ENCODE data around the gene PRPF38A.

DNA sequence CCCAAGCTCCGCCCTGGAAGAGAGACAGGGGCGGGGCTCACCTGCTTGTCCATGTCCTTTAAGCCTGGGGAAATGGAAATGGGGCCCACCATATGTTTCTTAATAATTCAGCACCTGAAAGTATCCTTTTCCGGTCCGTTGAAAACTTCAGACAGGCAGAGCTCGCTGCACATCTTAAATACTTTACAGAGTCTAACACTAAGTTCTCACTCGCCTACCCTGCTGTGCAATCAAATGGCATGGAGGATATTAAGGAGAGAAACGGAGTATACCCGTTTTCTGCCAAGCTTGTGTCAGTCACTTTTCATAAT lies 37.9 kb upstream of the PRPF38A start:
- TF ChIP-seq, protein P1, sequence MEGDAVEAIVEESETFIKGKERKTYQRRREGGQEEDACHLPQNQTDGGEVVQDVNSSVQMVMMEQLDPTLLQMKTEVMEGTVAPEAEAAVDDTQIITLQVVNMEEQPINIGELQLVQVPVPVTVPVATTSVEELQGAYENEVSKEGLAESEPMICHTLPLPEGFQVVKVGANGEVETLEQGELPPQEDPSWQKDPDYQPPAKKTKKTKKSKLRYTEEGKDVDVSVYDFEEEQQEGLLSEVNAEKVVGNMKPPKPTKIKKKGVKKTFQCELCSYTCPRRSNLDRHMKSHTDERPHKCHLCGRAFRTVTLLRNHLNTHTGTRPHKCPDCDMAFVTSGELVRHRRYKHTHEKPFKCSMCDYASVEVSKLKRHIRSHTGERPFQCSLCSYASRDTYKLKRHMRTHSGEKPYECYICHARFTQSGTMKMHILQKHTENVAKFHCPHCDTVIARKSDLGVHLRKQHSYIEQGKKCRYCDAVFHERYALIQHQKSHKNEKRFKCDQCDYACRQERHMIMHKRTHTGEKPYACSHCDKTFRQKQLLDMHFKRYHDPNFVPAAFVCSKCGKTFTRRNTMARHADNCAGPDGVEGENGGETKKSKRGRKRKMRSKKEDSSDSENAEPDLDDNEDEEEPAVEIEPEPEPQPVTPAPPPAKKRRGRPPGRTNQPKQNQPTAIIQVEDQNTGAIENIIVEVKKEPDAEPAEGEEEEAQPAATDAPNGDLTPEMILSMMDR (IDR thresholded peaks at IDR 0.05; ENCODE audit: insufficient read depth, low read length), result no peak
- TF ChIP-seq GABPA (IDR thresholded peaks at IDR 0.05; ENCODE audit: low read depth), result no peak
- TF ChIP-seq, protein P2, sequence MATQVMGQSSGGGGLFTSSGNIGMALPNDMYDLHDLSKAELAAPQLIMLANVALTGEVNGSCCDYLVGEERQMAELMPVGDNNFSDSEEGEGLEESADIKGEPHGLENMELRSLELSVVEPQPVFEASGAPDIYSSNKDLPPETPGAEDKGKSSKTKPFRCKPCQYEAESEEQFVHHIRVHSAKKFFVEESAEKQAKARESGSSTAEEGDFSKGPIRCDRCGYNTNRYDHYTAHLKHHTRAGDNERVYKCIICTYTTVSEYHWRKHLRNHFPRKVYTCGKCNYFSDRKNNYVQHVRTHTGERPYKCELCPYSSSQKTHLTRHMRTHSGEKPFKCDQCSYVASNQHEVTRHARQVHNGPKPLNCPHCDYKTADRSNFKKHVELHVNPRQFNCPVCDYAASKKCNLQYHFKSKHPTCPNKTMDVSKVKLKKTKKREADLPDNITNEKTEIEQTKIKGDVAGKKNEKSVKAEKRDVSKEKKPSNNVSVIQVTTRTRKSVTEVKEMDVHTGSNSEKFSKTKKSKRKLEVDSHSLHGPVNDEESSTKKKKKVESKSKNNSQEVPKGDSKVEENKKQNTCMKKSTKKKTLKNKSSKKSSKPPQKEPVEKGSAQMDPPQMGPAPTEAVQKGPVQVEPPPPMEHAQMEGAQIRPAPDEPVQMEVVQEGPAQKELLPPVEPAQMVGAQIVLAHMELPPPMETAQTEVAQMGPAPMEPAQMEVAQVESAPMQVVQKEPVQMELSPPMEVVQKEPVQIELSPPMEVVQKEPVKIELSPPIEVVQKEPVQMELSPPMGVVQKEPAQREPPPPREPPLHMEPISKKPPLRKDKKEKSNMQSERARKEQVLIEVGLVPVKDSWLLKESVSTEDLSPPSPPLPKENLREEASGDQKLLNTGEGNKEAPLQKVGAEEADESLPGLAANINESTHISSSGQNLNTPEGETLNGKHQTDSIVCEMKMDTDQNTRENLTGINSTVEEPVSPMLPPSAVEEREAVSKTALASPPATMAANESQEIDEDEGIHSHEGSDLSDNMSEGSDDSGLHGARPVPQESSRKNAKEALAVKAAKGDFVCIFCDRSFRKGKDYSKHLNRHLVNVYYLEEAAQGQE (IDR thresholded peaks at IDR 0.05; ENCODE audit: insufficient replicate concordance, low read depth), result no peak
- no peak for TF ChIP-seq SPI1 (IDR thresholded peaks at IDR 0.05; ENCODE audit: borderline replicate concordance, low read depth)
- TF ChIP-seq POLR2AphosphoS5 (IDR thresholded peaks at IDR 0.05; ENCODE audit: low read depth), result no peak
